Erythroblast (primary cell): ENCODE measurements around the gene NAA35.
"Not testable (repeated sequence)": the region's sequence is repeated elsewhere in the genome, so short reads cannot be mapped to it uniquely, and the experiment has no call there.

Source experiments
- DNase-seq, 2 experiments: peaks; one replicate each; lab custom pipeline; 2025; lab: John Stamatoyannopoulos, UW
- GATA1 ChIP-seq: IDR thresholded peaks from 2 replicates; pipeline ENCODE4 v1.6.1; 2011; ENCODE audit warnings: low read depth, mild to moderate bottlenecking, control low read depth, low read length, moderate library complexity
- POLR2A ChIP-seq: IDR thresholded peaks from 2 replicates; pipeline ENCODE4 v1.6.1; 2011; ENCODE audit warnings: mild to moderate bottlenecking, low read length

NAA35 gene

GRCh38 chr9:85931495-85931894 is 9.5 kb upstream of the NAA35 start:
- no peak for DNase-seq
- TF ChIP-seq POLR2A: no peak
- TF ChIP-seq GATA1: no peak

DNA sequence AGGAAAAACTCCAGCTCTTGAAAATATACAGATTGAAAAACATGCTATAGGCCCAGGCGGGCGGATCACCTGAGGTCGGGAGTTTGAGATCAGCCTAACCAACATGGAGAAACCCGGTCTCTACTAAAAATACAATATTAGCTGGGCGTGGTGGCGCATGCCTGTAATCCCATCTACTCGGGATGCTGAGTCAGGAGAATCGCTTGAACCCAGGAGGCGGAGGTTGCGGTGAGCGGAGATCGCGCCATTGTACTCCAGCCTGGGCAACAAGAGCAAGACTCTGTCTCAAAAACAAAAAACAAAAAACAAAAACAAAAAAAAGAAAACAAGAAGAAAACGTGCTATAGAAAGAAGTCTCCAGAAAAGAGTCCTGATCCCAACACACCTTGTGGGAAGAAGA is 5.0 kb upstream of the NAA35 start:
- DNase-seq: not testable (repeated sequence)

DNA sequence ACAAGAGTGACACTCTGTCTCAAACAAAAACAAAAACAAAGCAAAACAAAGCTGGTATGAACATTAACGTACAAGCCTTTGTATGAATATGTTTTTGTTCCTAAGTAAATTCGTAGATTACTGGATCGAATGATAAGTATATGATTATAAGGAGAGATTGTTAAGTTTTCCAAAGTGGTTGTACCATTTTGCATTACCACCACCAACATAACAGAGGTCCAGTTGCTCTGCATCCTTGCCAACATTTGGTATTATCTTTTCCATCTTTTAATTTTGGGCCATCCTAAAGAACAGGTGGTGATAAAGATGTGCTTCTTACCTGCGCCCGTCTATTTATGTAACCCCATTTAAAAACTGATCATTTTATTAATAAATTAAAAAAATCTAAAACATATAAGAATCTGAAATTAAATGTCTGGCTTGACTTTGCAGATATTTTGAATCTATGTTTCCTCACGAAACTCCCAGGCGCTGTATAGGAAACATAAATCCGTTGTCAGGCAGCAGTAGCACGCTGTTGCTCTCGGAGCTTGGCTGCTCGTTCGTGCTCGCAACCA is 593 bp upstream of the NAA35 start:
- DNase-seq: peak in 1 of 2 experiments; percentile 66
- TF ChIP-seq POLR2A (no peak), GATA1 (no peak)

GRCh38 chr9:85941622-85941940 is 635 bp downstream of the NAA35 start:
- peak; percentile 38 to 56 for DNase-seq
- TF ChIP-seq POLR2A (no peak), GATA1 (no peak)

DNA sequence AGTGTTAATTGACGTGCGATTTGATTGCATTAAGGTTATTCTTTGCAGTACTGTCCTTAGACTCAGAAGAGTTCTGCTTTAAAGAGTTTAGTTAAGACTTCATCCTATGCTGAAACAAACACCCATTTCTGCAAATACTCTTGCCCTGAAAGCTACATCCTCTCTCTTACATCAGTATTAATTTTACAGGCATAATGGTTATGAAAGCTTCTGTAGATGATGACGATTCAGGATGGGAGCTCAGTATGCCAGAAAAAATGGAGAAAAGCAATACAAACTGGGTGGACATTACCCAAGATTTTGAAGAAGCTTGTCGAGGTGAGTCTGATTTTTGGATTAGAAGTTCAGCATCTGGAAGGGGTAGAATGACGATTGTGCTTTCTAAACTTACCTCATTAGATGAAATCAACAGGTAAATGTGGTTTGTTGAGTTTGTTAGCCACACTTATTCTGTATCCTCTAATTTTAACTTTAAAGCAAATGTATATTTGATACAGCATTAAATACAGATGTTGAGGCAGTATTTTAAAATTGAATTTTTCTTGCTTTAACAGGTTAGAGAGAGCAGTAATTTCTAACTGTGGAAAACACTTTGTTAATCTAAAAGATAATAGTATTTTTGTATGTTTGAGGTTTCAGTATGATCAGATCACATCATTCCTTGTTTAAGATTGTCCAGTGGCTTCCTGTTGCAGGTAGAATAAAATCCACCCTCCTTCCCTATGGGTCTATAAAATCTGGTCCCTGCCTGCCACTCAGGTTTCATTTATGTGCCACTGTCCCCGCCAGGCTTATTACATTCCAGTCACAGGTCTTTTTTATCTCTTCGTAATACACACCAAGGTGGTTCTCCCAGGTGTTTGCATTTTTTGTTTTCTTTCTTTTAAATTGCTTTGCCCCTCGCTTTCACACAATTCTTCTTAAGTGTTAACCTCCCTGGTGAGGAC is 1.3 kb downstream of the NAA35 start:
- DNase-seq: no peak
- TF ChIP-seq POLR2A (no peak), GATA1 (no peak)

DNA sequence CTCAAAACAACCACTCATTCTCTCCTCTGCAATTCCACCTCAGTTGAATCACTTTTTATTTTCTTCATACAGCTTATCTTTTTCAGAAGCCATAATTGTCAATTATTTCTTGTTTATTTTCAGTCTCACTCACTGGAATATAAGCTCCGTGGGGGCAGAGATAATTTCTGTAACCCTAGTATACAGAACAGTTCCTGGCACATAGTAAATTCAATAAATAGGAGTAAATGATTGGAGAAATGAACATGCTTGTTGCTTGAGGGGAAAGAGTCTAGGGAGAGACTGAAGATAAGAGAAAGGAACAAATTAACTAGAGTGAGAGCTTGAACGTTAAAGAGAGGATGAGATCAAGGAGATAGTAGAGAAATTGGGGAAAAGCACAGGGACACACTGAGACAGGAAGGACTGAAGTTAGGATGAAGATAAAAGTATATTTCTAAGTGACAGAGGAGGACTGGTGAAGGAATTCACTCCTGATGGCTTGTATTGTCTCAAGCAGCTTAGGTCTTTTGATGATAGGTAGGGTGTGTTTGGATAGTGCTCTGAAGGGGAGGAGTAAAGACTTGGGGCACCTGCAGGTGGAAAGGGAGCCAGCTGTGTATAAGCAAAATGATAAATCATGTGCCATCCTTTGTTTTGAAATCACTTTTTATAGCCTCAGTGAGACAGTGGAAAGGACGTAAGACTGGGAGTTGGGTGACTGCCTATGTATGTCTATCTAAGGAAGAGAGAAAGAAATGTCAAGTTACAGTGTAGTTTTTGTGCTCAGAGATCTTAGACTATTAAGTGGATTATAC is 2.2 kb downstream of the NAA35 start:
- peak in 1 of 2 experiments; percentile 7 for DNase-seq
- TF ChIP-seq GATA1 (no peak), POLR2A (no peak)

GRCh38 chr9:85943757-85944430 is 2.9 kb downstream of the NAA35 start:
- TF ChIP-seq GATA1 (no peak), POLR2A (no peak)
- no peak for DNase-seq

DNA sequence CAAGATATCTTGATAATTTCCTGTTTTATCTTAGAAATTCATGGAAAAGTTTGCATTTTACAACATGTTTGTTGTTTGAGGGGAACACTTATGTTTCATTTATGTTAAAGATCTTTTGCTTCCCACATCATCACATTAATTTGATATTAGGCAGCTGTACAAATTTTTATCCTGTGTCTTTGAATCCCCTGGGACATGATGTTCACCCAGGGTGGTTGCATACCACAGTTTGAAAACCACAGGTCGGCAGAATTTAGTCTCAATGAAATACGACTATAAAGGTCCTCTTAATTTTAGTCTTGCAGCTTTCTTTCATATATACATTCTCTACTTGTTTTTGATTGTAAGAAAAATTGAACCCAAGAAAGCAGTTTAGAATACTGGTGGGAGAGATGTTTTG is 3.7 kb downstream of the NAA35 start:
- no peak for DNase-seq
- TF ChIP-seq GATA1 (no peak), POLR2A (no peak)

DNA sequence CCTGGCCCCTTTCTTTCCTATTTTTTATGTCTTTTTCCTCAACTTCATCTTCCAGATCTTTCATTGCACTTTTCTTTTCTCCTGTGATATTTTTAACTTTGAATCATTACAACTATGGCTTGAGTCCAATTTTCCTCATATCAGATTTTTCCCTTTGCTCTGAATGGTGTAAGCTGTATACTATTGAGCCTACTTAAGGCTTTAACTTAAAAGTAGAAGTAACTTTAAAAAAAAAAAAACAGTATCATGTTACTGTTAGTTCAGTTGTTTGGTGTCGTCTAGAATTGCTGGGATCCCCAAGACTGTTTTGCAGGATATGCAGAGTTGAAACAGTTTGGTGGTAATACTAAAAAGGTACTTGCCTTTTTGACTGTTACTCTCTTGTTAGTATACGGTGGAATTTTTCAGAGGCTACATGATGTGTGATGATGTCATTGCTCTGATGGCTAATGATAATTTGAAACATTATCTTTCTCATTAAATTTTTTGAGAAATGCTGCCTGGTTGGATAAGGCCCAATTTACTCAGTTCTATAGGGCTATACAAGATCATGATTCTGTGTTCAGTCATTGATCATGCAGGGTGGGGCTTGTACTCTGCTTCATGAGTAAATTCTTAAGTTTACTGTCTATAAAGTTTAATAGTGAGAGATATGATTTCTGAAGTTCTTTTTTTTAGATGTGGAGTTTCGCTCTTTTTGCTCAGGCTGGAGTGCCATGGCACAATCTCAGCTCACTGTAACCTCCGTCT is 8.8 kb downstream of the NAA35 start:
- no peak for DNase-seq

GRCh38 chr9:85959955-85960354 is 19.0 kb downstream of the NAA35 start:
- TF ChIP-seq POLR2A (no peak), GATA1 (no peak)
- no peak for DNase-seq

More for the DNA sequence above, 8.8 kb downstream of the NAA35 start:
- TF ChIP-seq GATA1 (no peak), POLR2A (no peak)

DNA sequence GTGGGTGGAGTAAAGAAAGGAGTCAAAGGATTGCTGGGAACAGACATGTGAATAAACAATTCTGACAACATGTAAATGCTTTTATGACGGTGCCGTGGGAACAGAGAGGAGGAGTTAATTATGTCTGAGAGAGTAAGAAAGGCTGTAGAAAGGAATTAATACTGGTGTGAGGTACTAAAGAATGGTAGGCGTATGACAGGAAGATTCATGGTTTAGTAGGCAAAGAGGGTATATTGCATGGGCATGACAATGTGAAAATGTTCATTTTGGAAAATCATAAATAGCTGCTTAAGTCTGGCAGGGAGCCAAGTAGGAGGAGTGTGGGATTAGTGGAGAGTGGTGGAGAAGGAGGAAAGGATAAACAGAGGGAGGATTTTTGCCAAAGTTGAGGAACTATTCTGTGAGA is 19.7 kb downstream of the NAA35 start:
- DNase-seq: peak in 1 of 2 experiments; percentile 19
- TF ChIP-seq POLR2A (no peak), GATA1 (no peak)

DNA sequence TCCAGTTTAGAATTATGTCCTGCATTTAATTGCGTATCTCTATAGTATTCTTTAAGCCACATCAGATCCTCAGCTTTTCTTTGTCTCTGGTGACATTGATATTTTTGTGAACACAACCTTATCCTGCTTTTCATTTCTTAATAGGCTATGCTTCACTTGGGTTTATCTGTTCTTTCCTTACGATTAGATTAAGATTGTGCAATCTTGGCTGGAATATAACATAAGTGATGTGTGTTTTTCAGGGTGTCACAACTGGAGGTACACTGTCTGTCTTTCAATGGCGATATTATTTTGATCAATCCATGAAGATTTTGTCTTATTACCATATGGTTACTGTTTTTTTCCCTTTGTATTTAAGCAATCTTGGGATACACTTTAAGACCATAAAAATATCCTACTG is 23.6 kb downstream of the NAA35 start:
- TF ChIP-seq POLR2A: no peak
- TF ChIP-seq GATA1: no peak
- no peak for DNase-seq

DNA sequence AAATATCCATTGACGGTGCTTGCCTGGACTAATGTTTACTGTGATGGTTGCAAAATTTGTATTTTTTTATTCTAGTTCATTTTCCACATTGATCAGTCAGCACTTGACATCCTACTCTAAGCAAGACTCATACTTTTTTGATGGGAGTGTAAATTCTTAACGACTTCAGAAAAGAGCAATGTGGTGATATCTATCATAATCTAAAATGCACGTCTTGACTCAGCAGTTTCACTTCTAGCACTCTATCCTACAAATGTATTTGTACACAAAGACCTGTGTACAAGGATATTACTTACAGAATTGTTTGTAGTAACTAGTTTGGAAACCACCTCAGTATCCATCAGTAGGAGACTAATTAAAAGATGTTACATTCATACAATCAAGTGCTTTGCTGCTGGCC is 24.0 kb downstream of the NAA35 start:
- TF ChIP-seq GATA1 (no peak), POLR2A (no peak)
- DNase-seq: no peak
